Kidney glomerular epithelial cell (primary cell): ENCODE data around the gene NHLRC1.

ENCODE experiments used
- DNase-seq: peaks from one replicate; lab custom pipeline; 2025; lab: John Stamatoyannopoulos, UW

The NHLRC1 gene

DNA sequence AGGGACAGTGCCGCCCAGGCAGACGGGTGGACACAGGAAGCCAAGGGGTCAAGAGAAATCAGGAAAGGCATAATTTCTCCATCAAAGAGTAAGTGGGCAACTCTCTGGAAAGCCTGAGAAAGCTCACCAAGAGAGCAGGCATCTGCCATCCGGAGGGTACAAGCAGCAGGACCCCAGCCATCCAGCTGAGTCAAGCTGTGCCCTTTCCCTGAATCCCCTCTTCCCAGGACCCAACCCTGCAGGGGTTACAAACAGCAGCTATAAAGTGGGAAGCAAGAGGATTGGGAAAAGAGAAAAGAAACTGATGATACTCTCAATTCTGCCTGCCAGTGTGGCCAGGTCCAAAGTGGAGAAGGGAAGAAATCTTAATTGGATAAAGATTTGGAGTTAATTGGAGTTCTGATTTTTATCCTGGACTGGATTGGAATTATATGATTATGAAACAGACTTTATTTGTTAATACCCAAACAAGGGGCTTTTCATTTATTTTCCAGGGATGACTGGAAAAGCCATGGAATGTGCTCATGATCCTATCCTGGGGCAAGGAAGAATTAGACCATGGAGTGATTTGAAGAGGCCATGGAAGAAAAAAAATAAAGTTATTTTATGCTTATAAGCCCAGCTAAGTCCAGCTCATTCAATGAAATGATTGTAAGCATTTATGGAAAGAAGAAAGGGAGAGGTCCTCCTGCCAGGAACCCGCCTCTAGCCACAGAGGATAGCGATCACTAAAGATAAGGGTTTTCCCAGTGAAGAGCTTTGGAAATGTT, 34.9 kb downstream of the NHLRC1 start:
- DNase-seq, result no peak

- DNase-seq, result no peak
Measured at GRCh38 chr6:18081025-18081668, 41.3 kb downstream of the NHLRC1 start.

DNA sequence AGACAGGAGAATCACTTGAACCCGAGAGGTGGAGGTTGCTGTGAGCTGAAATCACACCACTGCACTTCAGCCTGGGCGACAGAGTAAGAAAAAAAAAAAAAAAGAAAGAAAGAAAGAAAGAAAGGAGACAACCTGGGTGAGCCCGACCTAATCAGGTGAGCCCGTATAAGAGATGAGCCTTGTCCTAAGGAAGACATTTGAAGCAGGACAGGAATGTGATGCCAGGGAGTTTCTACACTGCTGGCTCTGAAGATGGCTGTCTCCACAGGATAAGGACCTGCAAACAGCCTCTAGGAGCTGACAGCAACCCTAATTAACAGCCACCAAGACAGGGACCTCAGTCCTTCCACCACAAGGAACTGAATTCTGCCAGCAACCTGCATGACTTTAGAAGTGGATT, 41.9 kb downstream of the NHLRC1 start:
- DNase-seq, result no peak

DNA sequence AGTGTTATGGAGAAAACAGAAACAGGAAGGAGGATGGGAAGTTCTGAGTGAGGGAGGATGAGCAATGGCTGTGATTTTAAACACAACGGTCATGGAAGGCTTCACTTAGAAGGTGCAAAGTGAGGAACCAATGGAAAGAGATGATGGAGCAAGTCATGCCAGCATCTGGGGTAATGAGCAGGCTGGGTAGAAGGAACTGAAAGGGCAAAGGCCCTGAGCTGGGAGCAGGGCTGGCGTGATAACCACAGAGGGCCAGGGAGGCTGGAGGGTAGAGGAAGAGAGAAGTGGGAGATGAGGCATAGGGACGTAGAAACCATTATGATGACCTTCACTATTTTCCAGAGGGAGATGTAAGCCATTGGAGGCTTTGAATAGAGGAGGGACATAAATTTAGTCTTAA, 43.6 kb downstream of the NHLRC1 start:
- no peak for DNase-seq

GRCh38 chr6:18076231-18076630, 46.2 kb downstream of the NHLRC1 start:
- no peak for DNase-seq

DNA sequence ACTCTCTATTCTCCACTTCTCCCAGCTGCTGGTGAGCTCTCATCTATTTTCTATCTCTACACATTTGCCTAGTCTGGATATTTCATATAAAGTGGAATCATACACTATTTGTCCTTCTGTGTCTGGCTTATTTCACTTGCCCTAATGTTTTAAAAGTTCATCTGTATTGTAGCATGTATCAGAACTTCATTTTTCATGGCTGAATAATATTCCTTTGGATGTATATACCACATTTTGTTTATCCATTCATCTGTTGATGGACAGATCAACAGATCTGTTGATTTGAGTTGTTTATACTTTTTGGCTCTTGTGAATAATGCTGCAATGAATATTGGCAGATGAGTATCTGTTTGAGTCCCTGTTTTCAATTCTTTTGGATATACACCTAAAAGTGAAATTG, 49.6 kb downstream of the NHLRC1 start:
- DNase-seq, result no peak

DNA sequence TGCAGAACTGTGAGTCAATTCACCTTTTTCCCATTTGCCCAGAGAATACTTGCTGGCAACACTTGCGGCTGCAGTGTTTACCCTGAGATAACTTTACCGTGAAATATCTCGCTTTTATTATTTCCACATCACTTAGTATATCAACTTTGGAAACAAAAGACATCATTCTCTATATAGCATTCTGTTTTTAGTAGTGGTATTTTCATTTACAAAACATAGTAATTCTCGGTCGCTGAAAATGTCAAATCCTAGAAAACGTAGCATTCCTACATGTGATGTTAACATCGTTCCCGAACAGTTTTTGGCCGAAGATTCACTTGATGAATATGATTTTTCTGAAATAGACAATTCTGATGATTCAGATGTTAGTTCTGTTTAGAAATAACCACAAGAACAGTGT, 52.0 kb downstream of the NHLRC1 start:
- no peak for DNase-seq
